ENCODE measurements around the gene ERVW-1.
"Not testable (repeated sequence)": the region's sequence is repeated elsewhere in the genome, so short reads cannot be mapped to it uniquely, and the experiment has no call there.

The ERVW-1 gene

GRCh38 chr7:92485267-92485892, 7.6 kb upstream of the ERVW-1 start:
- TF ChIP-seq YY1 (IDR thresholded peaks at IDR 0.05; ENCODE audit: insufficient read depth, insufficient read length) = no peak
- no peak for TF ChIP-seq SUZ12 (IDR thresholded peaks at IDR 0.05; ENCODE audit: extremely low read depth, insufficient read depth, insufficient read length)
- no peak for TF ChIP-seq ZNF274 (IDR thresholded peaks at IDR 0.05; ENCODE audit: low read depth, low read length)
- Histone ChIP-seq H3K27me3 (ENCODE audit: insufficient read depth, insufficient read length) (no peaks in the 10 kb centered on the region), H3K9ac (ENCODE audit: insufficient read length, low read depth) (no peak overlapping the region), H3K4me1 (ENCODE audit: insufficient read depth, insufficient read length) (no peaks in the 10 kb centered on the region), H3K36me3 (ENCODE audit: insufficient read depth, insufficient read length, low read length) (peaks cover 23% of the 10 kb centered on the region), H3K9me3 (ENCODE audit: insufficient read depth, low read length) (no peaks in the 10 kb centered on the region), H3K4me3 (ENCODE audit: insufficient read length, low read depth) (no peak overlapping the region)
- no peak for DNase-seq (ENCODE audit: low read depth, low spot score)

- not testable (repeated sequence) for H3K4me3 ChIP-seq (ENCODE audit: insufficient read length, low read depth); H3K4me1 ChIP-seq (ENCODE audit: insufficient read depth, insufficient read length); H3K27me3 ChIP-seq (ENCODE audit: insufficient read depth, insufficient read length); H3K9ac ChIP-seq (ENCODE audit: insufficient read length, low read depth); H3K9me3 ChIP-seq (ENCODE audit: insufficient read depth, low read length); DNase-seq (ENCODE audit: low read depth, low spot score)
- peaks cover 20% of the 10 kb centered on the region for H3K36me3 ChIP-seq (ENCODE audit: insufficient read depth, insufficient read length, low read length)
Observed at GRCh38 chr7:92484226-92484625, 6.5 kb upstream of the ERVW-1 start.

GRCh38 chr7:92483624-92484023, 5.9 kb upstream of the ERVW-1 start:
- not testable (repeated sequence) for H3K9ac ChIP-seq (ENCODE audit: insufficient read length, low read depth); H3K9me3 ChIP-seq (ENCODE audit: insufficient read depth, low read length); DNase-seq (ENCODE audit: low read depth, low spot score); H3K4me3 ChIP-seq (ENCODE audit: insufficient read length, low read depth); H3K27me3 ChIP-seq (ENCODE audit: insufficient read depth, insufficient read length); H3K4me1 ChIP-seq (ENCODE audit: insufficient read depth, insufficient read length)
- H3K36me3 ChIP-seq (ENCODE audit: insufficient read depth, insufficient read length, low read length) = peaks cover 20% of the 10 kb centered on the region

- not testable (repeated sequence) for H3K4me1 ChIP-seq (ENCODE audit: insufficient read depth, insufficient read length); DNase-seq (ENCODE audit: low read depth, low spot score); H3K4me3 ChIP-seq (ENCODE audit: insufficient read length, low read depth); H3K36me3 ChIP-seq (ENCODE audit: insufficient read depth, insufficient read length, low read length); H3K9ac ChIP-seq (ENCODE audit: insufficient read length, low read depth); H3K27me3 ChIP-seq (ENCODE audit: insufficient read depth, insufficient read length); H3K9me3 ChIP-seq (ENCODE audit: insufficient read depth, low read length)
Observed at GRCh38 chr7:92479146-92479545, 1.4 kb upstream of the ERVW-1 start.

GRCh38 chr7:92478711-92479110, 965 bp upstream of the ERVW-1 start:
- H3K4me1 ChIP-seq (ENCODE audit: insufficient read depth, insufficient read length) = no peaks in the 10 kb centered on the region
- TF ChIP-seq YY1 (IDR thresholded peaks at IDR 0.05; ENCODE audit: insufficient read depth, insufficient read length) (no peak), SUZ12 (IDR thresholded peaks at IDR 0.05; ENCODE audit: extremely low read depth, insufficient read depth, insufficient read length) (no peak), ZNF274 (IDR thresholded peaks at IDR 0.05; ENCODE audit: low read depth, low read length) (no peak)

GRCh38 chr7:92478095-92478494, 349 bp upstream of the ERVW-1 start:
- no peaks in the 10 kb centered on the region for H3K9me3 ChIP-seq (ENCODE audit: insufficient read depth, low read length)
- no peaks in the 10 kb centered on the region for H3K27me3 ChIP-seq (ENCODE audit: insufficient read depth, insufficient read length)
- H3K9ac ChIP-seq (ENCODE audit: insufficient read length, low read depth) = no peak overlapping the region
- H3K4me1 ChIP-seq (ENCODE audit: insufficient read depth, insufficient read length) = no peaks in the 10 kb centered on the region
- no peak overlapping the region for H3K4me3 ChIP-seq (ENCODE audit: insufficient read length, low read depth)
- TF ChIP-seq ZNF274 (IDR thresholded peaks at IDR 0.05; ENCODE audit: low read depth, low read length) = no peak
- no peak for TF ChIP-seq YY1 (IDR thresholded peaks at IDR 0.05; ENCODE audit: insufficient read depth, insufficient read length)
- TF ChIP-seq SUZ12 (IDR thresholded peaks at IDR 0.05; ENCODE audit: extremely low read depth, insufficient read depth, insufficient read length) = no peak
- no peaks in the 10 kb centered on the region for H3K36me3 ChIP-seq (ENCODE audit: insufficient read depth, insufficient read length, low read length)
- DNase-seq (ENCODE audit: low read depth, low spot score) = no peak

More at GRCh38 chr7:92478711-92479110, 965 bp upstream of the ERVW-1 start:
- no peaks in the 10 kb centered on the region for H3K36me3 ChIP-seq (ENCODE audit: insufficient read depth, insufficient read length, low read length)
- no peaks in the 10 kb centered on the region for H3K27me3 ChIP-seq (ENCODE audit: insufficient read depth, insufficient read length)
- no peak for DNase-seq (ENCODE audit: low read depth, low spot score)
- no peak overlapping the region for H3K9ac ChIP-seq (ENCODE audit: insufficient read length, low read depth)
- no peak overlapping the region for H3K4me3 ChIP-seq (ENCODE audit: insufficient read length, low read depth)
- no peaks in the 10 kb centered on the region for H3K9me3 ChIP-seq (ENCODE audit: insufficient read depth, low read length)

GRCh38 chr7:92475851-92476590, 1.7 kb downstream of the ERVW-1 start:
- not testable (repeated sequence) for H3K4me3 ChIP-seq (ENCODE audit: insufficient read length, low read depth); DNase-seq (ENCODE audit: low read depth, low spot score); H3K4me1 ChIP-seq (ENCODE audit: insufficient read depth, insufficient read length); H3K9me3 ChIP-seq (ENCODE audit: insufficient read depth, low read length); H3K27me3 ChIP-seq (ENCODE audit: insufficient read depth, insufficient read length); H3K36me3 ChIP-seq (ENCODE audit: insufficient read depth, insufficient read length, low read length); H3K9ac ChIP-seq (ENCODE audit: insufficient read length, low read depth)

GRCh38 chr7:92475261-92475770, 2.4 kb downstream of the ERVW-1 start:
- not testable (repeated sequence) for DNase-seq (ENCODE audit: low read depth, low spot score); H3K36me3 ChIP-seq (ENCODE audit: insufficient read depth, insufficient read length, low read length); H3K9ac ChIP-seq (ENCODE audit: insufficient read length, low read depth)

GRCh38 chr7:92473989-92474388, 3.8 kb downstream of the ERVW-1 start:
- H3K9ac ChIP-seq (ENCODE audit: insufficient read length, low read depth); H3K4me1 ChIP-seq (ENCODE audit: insufficient read depth, insufficient read length); H3K27me3 ChIP-seq (ENCODE audit: insufficient read depth, insufficient read length); DNase-seq (ENCODE audit: low read depth, low spot score); H3K4me3 ChIP-seq (ENCODE audit: insufficient read length, low read depth); H3K36me3 ChIP-seq (ENCODE audit: insufficient read depth, insufficient read length, low read length); H3K9me3 ChIP-seq (ENCODE audit: insufficient read depth, low read length): not testable (repeated sequence)

More at GRCh38 chr7:92475261-92475770, 2.4 kb downstream of the ERVW-1 start:
- not testable (repeated sequence) for H3K4me3 ChIP-seq (ENCODE audit: insufficient read length, low read depth); H3K9me3 ChIP-seq (ENCODE audit: insufficient read depth, low read length); H3K27me3 ChIP-seq (ENCODE audit: insufficient read depth, insufficient read length); H3K4me1 ChIP-seq (ENCODE audit: insufficient read depth, insufficient read length)

GRCh38 chr7:92468589-92468988, 9.2 kb downstream of the ERVW-1 start:
- not testable (repeated sequence) for H3K36me3 ChIP-seq (ENCODE audit: insufficient read depth, insufficient read length, low read length); H3K9ac ChIP-seq (ENCODE audit: insufficient read length, low read depth); DNase-seq (ENCODE audit: low read depth, low spot score); H3K4me1 ChIP-seq (ENCODE audit: insufficient read depth, insufficient read length); H3K4me3 ChIP-seq (ENCODE audit: insufficient read length, low read depth); H3K9me3 ChIP-seq (ENCODE audit: insufficient read depth, low read length); H3K27me3 ChIP-seq (ENCODE audit: insufficient read depth, insufficient read length)
